ENCODE measurements around the gene KCND3.

DNA sequence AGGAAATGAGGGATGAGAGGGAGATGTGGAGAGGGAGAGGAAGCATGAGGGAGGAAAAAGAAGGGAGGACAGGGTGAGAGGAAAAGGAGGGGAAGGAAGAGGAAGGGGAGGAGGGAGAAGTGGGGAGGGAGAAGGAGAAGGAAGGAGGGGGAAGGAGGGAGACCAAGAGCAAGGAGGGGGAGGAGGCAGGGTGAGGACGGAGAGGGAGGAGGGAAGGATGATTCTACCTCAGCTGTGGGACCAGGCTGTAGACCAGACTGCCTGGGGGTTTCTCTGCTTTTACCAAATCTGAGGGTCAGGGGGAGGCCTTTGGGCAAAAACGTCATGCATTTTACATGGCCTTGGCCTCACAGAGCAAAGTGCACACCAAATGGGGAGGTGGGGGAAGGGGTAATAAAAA is 94.5 kb downstream of the KCND3 start:
- TF ChIP-seq, protein P1, sequence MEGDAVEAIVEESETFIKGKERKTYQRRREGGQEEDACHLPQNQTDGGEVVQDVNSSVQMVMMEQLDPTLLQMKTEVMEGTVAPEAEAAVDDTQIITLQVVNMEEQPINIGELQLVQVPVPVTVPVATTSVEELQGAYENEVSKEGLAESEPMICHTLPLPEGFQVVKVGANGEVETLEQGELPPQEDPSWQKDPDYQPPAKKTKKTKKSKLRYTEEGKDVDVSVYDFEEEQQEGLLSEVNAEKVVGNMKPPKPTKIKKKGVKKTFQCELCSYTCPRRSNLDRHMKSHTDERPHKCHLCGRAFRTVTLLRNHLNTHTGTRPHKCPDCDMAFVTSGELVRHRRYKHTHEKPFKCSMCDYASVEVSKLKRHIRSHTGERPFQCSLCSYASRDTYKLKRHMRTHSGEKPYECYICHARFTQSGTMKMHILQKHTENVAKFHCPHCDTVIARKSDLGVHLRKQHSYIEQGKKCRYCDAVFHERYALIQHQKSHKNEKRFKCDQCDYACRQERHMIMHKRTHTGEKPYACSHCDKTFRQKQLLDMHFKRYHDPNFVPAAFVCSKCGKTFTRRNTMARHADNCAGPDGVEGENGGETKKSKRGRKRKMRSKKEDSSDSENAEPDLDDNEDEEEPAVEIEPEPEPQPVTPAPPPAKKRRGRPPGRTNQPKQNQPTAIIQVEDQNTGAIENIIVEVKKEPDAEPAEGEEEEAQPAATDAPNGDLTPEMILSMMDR (IDR thresholded peaks at IDR 0.05), result no peak
- TF ChIP-seq POLR2AphosphoS5 (IDR thresholded peaks at IDR 0.05) (no peak), POLR2A (IDR thresholded peaks at IDR 0.05) (no peak)
